ENCODE measurements around the gene R3HDM1. TPM values are rescaled to one million over a fixed set of nuclear protein-coding genes. Genes with fewer than 3 reads are reported as not detected.
"Not testable (repeated sequence)": the region's sequence is repeated elsewhere in the genome, so short reads cannot be mapped to it uniquely, and the experiment has no call there.

Gene R3HDM1
- total RNA-seq: 12.5 TPM
- long read RNA-seq, full-length matches to known transcripts: 1 of 4 reads
- long read RNA-seq, partial matches to known transcripts: 3 of 4 reads
- long read RNA-seq, other reads (novel, unspliced or antisense): 0 of 4 reads

- DNase-seq (ENCODE audit: missing footprints) (peak; percentile 97), ATAC-seq (peak; percentile 97)
- intact Hi-C loops (cut with DNase I): loop anchor here (2.0 to 10.0 kb wide), 2 partner anchors 209 to 597 kb away; partner anchors contain the start of gene UBXN4
Measured at GRCh38 chr2:135531231-135532197, at the start of gene R3HDM1. TSS of gene R3HDM1 (plus strand) at chr2:135531484. CDS start at chr2:135604846, 73,362 bp downstream.

DNA sequence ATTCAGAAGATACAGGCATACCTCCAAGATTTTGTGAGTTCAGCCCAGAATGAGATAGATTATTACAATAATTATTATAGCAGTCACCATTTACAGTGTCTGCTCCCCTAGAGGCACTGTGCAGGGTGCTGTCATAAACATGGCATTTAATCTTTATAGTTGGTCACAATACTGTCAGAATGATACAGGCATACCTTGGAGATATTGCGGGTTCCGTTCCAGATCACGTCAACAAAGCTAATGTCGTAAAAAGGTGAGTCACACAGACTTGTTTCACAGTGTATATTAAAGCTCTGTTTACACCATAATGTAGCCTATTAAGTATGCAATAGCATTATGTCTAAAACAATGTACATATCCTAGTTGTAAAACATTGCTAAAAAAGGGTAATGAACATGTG lies 45.8 kb upstream of the R3HDM1 start:
- DNase-seq (ENCODE audit: missing footprints) (no peak), ATAC-seq (no peak)
- intact Hi-C loops (cut with DNase I): no loop called here

GRCh38 chr2:135490376-135490775 lies 40.9 kb upstream of the R3HDM1 start:
- ATAC-seq: no peak
- intact Hi-C loops (cut with DNase I): no loop called here
- no peak for DNase-seq (ENCODE audit: missing footprints)

- intact Hi-C loops (cut with DNase I): no loop called here
- DNase-seq (ENCODE audit: missing footprints): no peak
- no peak for ATAC-seq
Measured at GRCh38 chr2:135494503-135494902, 36.8 kb upstream of the R3HDM1 start.

GRCh38 chr2:135494917-135495316 lies 36.4 kb upstream of the R3HDM1 start:
- DNase-seq (ENCODE audit: missing footprints) (no peak), ATAC-seq (no peak)
- intact Hi-C loops (cut with DNase I): no loop called here

GRCh38 chr2:135498588-135498987 lies 32.7 kb upstream of the R3HDM1 start:
- intact Hi-C loops (cut with DNase I); DNase-seq (ENCODE audit: missing footprints); ATAC-seq: not testable (repeated sequence)

DNA sequence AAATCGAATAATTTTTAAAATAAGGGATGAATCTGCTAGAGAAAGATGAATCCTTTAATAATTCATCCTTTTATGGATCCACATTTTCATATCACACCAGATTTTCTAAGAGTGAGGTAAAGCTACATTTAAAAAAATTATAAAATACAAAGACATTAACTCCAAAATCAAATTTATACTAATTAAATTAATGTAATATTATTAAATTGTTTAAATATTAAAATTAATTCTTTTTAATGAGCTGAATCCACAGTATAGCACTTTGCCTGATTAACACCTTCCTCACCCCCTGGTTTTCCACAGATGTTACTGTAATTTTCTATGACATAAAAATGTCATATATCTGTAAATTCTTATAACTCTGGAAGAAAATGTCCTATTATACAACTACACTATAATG lies 26.5 kb upstream of the R3HDM1 start:
- no peak for DNase-seq (ENCODE audit: missing footprints)
- no peak for ATAC-seq
- intact Hi-C loops (cut with DNase I): no loop called here

- intact Hi-C loops (cut with DNase I): no loop called here
- DNase-seq (ENCODE audit: missing footprints) (no peak), ATAC-seq (no peak)
Measured at GRCh38 chr2:135510577-135510976, 20.7 kb upstream of the R3HDM1 start.

GRCh38 chr2:135512099-135512498 lies 19.2 kb upstream of the R3HDM1 start:
- intact Hi-C loops (cut with DNase I): no loop called here
- DNase-seq (ENCODE audit: missing footprints) (no peak), ATAC-seq (no peak)

DNA sequence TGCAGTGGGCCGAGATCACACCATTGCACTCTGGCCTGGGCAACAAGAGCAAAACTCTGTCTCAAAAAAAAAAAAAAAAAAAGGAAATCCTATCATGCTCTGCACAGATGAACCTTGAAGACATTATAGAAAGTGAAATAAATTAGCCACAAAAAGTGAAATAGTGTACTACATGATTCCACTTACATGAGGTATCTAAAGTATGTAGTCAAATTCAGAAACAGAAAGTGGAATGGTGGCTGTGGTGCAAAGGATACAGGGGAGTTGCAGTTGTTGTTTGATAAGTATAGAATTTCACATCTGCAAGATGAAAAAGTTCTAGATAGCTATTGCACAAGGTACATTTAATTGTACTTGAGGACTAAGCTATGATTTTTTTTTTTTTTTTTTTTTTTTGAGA lies 5.5 kb upstream of the R3HDM1 start:
- intact Hi-C loops (cut with DNase I): no loop called here
- DNase-seq (ENCODE audit: missing footprints): no peak
- ATAC-seq: no peak

- intact Hi-C loops (cut with DNase I): no loop called here
- no peak for ATAC-seq
- no peak for DNase-seq (ENCODE audit: missing footprints)
Measured at GRCh38 chr2:135528006-135528405, 3.3 kb upstream of the R3HDM1 start.

- ATAC-seq: peak; percentile 91
- intact Hi-C loops (cut with DNase I): loop anchor here (2.0 to 10.0 kb wide), 2 partner anchors 210 to 596 kb away; partner anchors contain the start of gene UBXN4
- DNase-seq (ENCODE audit: missing footprints): peak; percentile 94
Measured at GRCh38 chr2:135530313-135531230, 712 bp upstream of the R3HDM1 start, which contains the start of gene ZRANB3. TSS of gene ZRANB3 (minus strand) at chr2:135531218.

- intact Hi-C loops (cut with DNase I): loop anchor here (10.0 kb wide), 1 partner anchor 598 kb away; no protein-coding TSS in a partner anchor
- no peak for ATAC-seq
Measured at GRCh38 chr2:135532581-135532980, 1.3 kb downstream of the R3HDM1 start.

DNA sequence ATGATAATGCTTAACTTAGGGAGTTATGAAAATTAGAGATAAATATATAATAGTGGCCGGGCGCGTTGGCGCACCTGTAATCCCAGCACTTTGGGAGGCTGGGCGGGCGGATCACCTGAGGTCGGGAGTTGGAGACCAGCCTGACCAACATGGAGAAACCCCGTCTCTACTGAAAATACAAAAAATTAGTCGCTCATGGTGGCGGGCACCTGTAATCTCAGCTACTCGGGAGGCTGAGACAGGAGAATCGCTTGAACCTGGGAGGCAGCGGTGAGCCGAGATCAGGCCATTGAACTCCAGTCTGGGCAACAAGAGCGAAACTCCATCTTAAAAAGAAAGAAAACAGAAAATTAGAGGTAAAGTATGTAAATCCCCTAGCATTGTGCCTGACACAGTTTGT lies 2.3 kb downstream of the R3HDM1 start:
- intact Hi-C loops (cut with DNase I): loop anchor here (10.0 kb wide), 1 partner anchor 599 kb away; no protein-coding TSS in a partner anchor

More at GRCh38 chr2:135532581-135532980, 1.3 kb downstream of the R3HDM1 start:
- no peak for DNase-seq (ENCODE audit: missing footprints)

GRCh38 chr2:135546436-135546835 lies 15.2 kb downstream of the R3HDM1 start:
- intact Hi-C loops (cut with DNase I): no loop called here
- no peak for DNase-seq (ENCODE audit: missing footprints)
- ATAC-seq: no peak

More for the DNA sequence above, 2.3 kb downstream of the R3HDM1 start:
- not testable (repeated sequence) for ATAC-seq; DNase-seq (ENCODE audit: missing footprints)

DNA sequence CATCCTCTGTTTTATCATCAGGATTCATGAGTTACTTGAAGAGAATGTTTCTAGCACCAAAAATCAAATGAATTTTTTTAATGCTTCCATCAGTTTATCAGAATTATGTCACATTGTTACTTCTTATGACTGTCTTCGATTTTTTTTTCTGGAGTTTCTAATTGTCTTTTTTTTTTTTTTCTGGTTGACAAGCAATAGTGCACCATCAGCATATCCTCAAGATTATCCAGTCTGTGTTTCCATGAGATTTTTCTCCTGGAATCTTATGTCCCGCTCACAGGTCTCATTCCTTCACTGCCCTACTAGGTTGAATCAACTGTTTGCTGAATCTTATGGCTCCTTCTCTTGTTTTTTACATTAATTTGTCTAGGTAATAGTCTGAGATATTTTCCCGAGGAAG lies 16.0 kb downstream of the R3HDM1 start:
- DNase-seq (ENCODE audit: missing footprints) (no peak), ATAC-seq (no peak)
- intact Hi-C loops (cut with DNase I): no loop called here

GRCh38 chr2:135551356-135551755 lies 20.1 kb downstream of the R3HDM1 start:
- DNase-seq (ENCODE audit: missing footprints) (no peak), ATAC-seq (no peak)
- intact Hi-C loops (cut with DNase I): no loop called here

GRCh38 chr2:135552887-135553286 lies 21.6 kb downstream of the R3HDM1 start:
- DNase-seq (ENCODE audit: missing footprints): no peak
- no peak for ATAC-seq
- intact Hi-C loops (cut with DNase I): no loop called here

GRCh38 chr2:135555311-135555710 lies 24.0 kb downstream of the R3HDM1 start:
- DNase-seq (ENCODE audit: missing footprints) (no peak), ATAC-seq (no peak)
- intact Hi-C loops (cut with DNase I): no loop called here

Measured in Right ventricle myocardium inferior (tissue), 1 donor.